HG02840 (cell line): Measurements from ENCODE around the gene R3HDM4.

Source experiments
- ATAC-seq: cut with Tn5 transposase; IDR thresholded peaks from one replicate; pipeline ENCODE4 v1.9.1; 2021; ENCODE audit warnings: mild to moderate bottlenecking, moderate library complexity, moderate number of reproducible peaks; ENCODE audit not compliant: unreplicated experiment, low FRiP score

The R3HDM4 gene

GRCh38 chr19:947707-948539, 34.9 kb upstream of the R3HDM4 start:
- peak; percentile 57 for ATAC-seq

- ATAC-seq, result peak; percentile 14
Observed at GRCh38 chr19:947090-947706, 34.2 kb upstream of the R3HDM4 start.

- ATAC-seq, result no peak
Observed at GRCh38 chr19:945401-946252, 32.6 kb upstream of the R3HDM4 start.

DNA sequence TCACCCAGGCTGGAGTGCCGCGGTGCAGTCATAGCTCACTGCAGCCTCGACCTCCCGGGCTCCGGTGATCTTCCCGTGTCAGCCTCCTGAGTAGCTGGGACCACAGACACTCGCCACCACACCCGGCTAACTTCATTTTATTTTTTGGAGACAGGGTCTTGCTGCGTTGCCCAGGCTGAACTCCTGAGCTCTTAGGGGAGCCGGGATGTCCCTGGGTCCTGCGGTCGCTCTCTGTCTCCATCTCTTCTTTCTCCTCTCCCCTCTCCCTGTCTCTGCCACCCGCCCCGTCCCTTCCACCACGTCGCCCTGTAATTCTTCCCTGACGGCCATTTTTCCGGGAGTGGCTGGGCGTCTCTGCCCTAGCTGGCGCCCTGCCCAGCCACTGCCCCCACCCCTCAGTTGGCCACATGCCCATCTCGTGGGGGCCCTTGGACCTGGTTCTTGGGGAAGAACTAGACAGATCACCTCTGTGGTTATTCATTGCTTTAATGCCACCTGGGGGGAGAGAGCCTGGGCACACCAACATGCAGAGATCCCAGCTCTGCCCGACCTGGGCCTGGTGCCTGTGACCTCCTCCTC, 31.7 kb upstream of the R3HDM4 start:
- ATAC-seq, result no peak

- no peak for ATAC-seq
Observed at GRCh38 chr19:944171-944567, 31.1 kb upstream of the R3HDM4 start.

- no peak for ATAC-seq
Observed at GRCh38 chr19:943551-944170, 30.6 kb upstream of the R3HDM4 start.

GRCh38 chr19:942133-942645, 29.2 kb upstream of the R3HDM4 start:
- ATAC-seq, result no peak

- ATAC-seq, result no peak
Observed at GRCh38 chr19:941292-942132, 28.5 kb upstream of the R3HDM4 start.

- no peak for ATAC-seq
Observed at GRCh38 chr19:940591-941291, 27.7 kb upstream of the R3HDM4 start.

DNA sequence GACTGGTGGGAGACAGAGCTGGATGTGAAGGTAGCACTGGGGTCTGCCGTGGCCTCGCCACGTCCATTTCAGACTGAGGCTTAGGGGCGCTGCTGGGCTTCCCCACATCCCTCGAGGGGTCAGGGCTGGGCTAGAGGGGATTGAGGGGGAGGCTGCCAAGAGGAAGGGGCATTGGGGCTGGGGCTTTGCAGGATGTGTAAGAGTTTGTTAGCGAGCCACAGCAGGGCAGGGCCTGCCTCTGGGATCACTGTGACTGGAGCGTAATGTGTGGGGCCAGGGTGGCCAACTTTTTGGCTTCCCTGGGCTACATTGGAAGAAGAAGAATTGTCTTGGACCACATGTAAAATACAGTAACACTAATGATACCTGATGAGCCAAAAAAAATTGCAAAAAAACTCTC, 26.9 kb upstream of the R3HDM4 start:
- ATAC-seq, result no peak

DNA sequence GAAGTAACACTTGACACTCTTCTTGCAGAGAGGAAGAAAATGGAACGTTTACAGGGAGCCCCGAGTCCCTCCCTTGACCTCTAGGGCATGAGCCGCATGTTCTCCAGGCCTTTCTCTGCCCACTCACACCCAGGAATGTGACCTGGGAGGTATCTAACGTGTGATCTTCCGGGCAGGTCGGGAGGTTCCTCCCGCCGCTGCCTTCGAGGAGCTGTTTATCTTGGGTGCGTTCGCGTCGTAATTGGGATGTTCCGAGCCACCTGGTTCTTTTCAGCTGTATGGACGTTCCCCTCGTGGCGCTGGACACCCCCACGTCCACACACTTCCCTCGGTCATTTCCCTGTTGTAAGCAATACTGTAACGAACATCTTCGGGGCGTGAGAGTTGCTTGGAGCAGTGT, 26.4 kb upstream of the R3HDM4 start:
- ATAC-seq, result no peak

GRCh38 chr19:938233-938923, 25.4 kb upstream of the R3HDM4 start:
- ATAC-seq, result no peak

DNA sequence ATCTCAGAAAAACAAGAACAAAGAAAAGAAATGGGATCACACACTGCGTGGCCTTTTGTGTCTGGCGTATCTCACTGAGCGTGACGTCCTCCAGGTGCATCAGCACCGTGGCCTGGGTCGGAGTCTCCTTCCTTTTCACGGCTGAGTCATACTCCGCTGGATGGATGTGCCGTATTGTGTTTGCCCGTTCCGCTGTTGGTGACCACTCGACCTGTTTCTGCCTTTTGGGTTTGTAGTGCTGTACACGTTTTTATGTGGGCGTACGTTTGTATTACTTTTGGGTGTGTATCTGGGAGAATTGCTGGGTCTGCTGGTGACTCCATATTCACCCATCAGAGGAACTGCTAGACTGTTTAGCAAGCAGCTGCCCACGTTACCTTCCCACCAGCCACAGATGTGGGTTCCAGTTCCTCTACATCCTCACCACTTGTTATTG, 24.3 kb upstream of the R3HDM4 start:
- ATAC-seq, result no peak

GRCh38 chr19:936175-936546, 23.1 kb upstream of the R3HDM4 start:
- no peak for ATAC-seq

GRCh38 chr19:934865-935479, 22.0 kb upstream of the R3HDM4 start:
- ATAC-seq, result no peak

DNA sequence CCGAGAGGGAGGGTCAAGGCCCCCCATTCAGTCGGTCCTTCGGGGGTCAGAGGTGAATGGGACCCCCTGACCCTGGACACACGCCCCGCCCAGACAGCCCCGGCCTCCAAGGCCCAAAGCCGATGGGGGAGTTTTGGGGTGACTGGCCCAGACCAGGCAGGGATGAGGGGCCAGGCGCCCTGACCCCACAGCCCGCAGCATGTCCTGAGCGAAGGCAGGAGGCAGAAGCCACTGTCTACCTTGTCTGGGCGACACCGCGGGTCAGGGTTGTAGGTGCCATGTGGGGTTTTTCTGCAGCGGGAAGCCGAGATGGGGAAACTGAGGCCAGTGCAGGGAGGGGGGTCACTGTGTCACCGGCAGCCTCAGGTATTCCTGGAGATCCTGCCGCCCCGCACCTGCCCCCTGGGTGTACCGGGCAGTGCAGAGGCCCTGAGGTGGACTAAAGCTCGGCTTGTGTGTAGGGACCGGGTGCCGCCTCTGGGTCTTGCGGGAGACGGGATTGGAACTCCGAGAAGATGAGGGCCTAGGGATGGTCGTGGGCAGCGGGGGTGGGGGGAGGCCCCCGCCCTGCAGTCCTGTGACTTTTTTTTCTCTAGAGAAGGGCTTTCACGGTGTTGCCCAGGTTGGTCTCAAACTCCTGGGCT, 21.3 kb upstream of the R3HDM4 start:
- ATAC-seq, result no peak

DNA sequence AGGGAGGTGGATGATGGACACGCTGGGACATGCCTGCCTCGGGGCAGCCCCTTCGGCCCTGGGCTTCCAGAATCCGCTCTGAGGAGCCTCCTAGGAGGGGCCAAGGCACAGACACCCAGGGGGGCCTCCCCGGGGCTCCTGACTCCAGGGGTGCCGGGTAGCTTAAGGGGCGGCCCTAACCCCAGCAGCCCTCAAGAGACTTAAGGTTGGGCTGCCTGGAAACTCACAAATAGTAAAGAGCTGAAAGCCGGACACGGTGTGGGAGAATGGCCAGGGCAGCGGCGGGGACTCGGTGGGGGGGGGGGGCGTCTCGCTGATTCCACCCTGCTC, 20.5 kb upstream of the R3HDM4 start:
- ATAC-seq, result no peak
